IPS DF 19.7 (cell line): Measurements from ENCODE around the gene PABPN1.
"Not testable (repeated sequence)": the region's sequence is repeated elsewhere in the genome, so short reads cannot be mapped to it uniquely, and the experiment has no call there.

ENCODE experiments used
- DNase-seq: peaks from one replicate; pipeline ENCODE4 v3.0.0-alpha.2; 2013; ENCODE audit warnings: low read depth, low spot score

Gene PABPN1

DNA sequence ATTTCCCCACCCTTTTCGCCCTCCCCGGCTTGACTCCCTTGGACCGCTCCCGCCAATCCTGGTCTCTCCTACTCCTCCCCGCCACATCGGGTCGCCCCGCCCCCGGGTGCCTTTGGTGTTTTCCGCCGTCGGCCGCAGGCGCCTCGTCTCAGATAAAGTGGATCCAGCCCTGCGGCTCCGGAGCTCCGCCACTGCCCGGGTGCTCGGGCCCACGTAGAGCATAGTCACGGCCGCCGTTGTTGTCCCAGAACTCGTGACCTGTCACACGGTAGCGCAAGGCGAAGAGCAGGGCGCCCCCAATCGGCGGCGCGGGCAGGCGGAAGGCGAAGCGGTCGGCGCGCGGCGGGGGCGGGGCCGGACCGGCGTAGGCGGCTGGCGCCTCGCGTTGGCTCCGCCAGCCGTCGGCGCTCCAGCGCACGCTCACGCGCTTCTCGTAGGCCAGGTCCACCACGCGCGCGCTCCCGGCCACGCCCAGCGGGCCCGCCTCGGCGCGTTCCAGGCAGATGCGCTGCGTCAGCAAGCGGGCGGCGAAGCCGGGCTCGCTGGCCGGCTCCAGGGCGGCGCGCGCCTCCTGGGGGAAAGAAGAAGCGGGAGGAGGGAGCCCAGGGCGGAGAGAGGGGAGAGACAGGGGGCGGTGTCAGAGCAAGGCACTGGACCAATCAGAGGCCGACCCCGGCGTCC is 19.8 kb upstream of the PABPN1 start:
- peak; percentile 85 for DNase-seq

DNA sequence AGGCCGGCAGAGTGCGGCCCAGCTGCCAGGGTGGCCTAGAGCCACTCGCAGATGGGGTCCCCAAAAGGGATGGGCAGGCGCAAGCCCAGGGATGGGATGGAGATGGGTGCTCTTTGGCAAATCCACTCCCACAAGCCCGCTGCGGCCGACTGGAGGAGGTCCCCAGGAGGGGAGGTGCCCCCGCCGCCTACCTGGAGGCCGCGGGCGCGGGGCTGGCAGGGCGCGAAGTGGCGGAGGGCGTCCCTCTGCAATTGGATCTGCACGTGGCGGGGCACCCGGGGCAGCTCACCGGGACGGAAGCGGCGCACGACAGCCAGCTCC is 19.3 kb upstream of the PABPN1 start:
- no peak for DNase-seq

DNA sequence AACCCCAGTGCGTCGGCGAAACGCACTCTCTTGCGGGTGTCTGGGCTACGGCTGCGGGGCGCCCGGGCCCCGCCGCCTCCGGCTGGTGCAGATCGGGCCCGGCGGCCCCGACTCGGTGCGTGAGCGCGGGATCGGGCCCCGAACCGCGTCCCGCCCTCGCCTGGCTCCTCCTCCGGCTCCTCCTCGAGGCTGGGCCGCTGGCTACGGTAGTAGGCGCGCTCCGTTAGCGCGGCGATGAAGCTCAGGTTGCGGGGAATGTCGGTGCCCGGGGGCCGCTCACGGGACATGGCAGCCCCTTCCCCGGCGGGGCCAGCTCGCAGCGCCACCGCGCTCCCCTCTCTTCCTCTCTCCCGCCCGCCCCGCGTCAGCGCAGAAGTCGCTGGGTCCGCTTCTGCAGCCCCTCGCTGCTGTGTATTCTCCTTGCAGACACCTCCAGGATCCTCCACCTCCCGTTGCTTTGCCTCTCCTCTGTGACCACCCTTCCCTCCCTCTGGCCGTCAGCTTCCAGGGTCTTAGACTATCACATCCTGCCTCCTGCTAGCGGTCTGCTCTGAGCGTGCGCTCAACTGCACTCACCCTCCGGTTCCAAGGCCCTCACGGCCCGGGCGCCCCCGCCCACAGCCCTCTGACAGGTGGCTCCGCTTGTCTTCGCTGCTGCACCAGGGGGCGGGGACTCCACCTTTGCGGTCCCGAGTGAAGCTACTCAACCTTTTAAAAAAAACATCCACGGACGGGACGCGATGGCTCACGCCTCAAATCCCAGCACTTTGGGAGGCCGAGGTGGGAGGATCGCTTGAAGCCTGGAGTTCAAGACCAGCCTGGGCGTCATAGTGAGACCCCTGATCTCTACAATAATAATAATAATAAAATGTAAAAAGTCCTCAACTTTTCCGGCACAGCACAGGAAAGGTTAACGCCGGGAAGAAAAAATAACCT is 18.7 kb upstream of the PABPN1 start, which contains the start of gene PPP1R3E:
Gene PPP1R3E, minus strand, starts transcription at position 570 of the 936 bp plus-strand sequence. Its CDS starts 283 bp downstream, at position 287.
- DNase-seq = no peak

DNA sequence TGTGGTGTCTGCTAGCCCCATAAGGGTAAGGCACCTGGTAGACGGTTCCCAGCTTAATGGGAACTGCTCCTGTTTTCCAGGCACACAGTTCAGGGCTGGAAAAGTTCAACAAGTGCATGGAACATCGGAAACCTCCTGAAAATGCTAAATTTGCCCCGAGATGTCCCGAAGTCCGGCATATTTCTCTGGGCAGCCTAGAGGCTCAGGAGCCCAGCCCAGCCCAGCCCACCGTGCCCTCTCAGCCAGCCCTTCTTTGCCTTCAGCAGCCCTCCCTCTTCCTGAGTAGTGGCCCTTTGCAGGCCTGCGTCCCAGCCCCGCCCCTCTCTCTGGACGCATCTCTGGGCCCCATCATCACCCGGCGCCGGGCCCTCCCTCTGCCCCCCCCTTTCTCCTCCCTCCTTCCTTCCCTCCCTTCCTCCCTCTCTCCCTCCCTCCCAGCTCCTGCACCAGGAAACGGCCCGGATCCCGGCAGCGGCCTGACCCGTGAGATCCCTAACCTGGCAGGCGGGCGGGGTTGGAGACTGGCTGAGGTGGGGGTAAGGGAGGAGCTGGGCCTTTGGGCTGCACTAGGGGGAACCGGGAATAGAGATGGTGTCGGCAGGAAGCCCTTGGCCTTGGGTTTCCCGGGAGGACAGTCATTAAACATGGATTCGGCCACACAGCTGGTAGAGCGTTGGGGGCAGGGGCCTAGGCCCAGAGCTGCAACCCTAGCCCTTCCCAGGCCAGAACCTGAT is 14.7 kb upstream of the PABPN1 start, which contains the start of gene BCL2L2:
Gene BCL2L2, plus strand, starts transcription at position 422 of the 734 bp plus-strand sequence. CDS start 935 bp downstream, outside the sequence.
- no peak for DNase-seq

DNA sequence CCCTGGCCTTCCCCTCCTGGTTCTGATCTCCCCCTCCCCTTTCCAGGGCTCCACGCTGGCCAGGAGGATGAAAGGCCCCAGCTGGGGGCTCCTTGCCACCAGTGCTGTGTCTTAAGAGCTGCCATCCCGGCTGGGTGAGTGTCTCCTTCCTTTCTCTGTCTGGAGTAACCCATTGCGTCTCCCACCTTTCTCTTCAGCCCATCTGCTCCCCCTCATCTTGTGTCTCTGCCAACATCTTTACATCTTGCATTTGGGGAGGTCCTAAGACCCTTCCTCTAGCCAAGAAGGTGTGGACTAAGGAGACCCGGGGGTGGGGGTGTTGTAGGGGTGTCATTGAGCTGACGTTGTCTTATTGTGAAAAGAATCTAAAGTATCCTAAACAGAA is 14.1 kb upstream of the PABPN1 start:
- no peak for DNase-seq

DNA sequence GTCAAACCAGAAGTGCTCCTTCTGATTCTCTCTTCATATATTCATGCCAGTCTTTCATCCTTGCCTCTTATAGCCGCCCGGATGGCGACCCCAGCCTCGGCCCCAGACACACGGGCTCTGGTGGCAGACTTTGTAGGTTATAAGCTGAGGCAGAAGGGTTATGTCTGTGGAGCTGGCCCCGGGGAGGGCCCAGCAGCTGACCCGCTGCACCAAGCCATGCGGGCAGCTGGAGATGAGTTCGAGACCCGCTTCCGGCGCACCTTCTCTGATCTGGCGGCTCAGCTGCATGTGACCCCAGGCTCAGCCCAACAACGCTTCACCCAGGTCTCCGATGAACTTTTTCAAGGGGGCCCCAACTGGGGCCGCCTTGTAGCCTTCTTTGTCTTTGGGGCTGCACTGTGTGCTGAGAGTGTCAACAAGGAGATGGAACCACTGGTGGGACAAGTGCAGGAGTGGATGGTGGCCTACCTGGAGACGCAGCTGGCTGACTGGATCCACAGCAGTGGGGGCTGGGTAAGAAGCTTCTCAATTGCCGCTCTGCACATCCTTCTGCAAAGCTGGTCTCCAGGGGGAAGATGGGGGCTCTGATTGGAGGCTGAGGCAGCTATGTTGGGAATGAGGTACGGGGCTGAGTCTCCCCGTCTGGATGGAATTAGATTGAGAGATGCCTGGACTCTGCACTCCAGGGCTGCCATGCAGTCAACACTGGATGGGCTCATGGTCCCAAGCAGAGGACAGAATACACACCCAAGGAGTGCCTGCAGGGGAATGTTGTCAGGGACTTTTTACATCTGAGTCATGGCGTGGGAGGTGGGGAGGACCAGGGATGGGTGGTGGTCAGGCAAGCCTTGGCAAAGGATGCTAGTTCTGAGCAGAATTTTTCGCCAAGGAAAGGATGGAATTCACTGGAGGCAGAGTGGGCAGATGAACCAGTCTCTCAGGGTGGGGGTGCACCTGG is 13.3 kb upstream of the PABPN1 start:
- DNase-seq = no peak

DNA sequence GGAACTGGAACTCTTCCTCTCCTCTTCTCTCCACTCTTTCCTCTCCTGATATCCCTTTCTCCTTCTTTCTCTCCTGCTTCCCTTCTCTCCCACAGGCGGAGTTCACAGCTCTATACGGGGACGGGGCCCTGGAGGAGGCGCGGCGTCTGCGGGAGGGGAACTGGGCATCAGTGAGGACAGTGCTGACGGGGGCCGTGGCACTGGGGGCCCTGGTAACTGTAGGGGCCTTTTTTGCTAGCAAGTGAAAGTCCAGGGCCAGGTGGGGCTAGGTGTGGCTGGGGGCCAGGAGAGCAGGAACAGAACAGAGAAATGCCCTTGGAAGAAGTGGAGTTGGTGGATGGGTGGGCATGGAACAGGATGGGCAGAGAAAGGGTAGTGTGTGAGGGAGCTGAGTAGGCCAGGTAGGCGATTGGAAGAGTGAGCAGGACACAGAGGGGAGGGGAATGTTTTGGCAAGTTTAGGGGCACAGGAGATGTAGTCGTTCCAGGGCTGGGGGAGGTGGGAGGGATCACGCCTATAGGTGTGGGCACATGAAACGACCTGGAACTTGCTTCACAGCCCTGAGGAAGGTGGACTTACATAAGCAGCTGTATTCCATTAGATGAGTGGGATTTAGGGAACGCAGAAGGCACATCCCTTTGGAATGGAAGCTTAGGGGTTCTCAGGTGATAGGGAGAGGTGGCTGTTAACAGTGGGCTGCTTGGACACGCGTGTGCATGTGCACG is 12.4 kb upstream of the PABPN1 start:
- no peak for DNase-seq

DNA sequence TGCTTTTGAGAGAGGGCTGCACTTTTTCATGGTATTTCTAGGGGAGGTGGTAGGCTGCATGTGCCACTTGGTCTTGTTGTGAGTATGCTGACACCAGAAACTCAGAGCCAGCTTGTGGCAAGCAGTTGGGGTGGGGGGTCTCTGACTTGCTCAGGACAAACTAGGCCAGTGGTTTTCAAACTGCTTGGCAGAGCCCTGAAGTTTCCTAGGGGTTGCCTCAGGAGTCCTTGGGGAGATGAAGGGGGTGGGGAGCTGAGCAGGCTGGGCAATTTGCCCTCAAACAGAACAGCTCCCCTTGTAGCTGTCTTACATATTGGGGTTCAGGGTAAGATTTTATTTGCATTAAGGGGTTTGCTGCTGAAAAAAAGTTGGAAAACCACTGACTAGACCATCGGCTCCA is 10.7 kb upstream of the PABPN1 start:
- DNase-seq = no peak

DNA sequence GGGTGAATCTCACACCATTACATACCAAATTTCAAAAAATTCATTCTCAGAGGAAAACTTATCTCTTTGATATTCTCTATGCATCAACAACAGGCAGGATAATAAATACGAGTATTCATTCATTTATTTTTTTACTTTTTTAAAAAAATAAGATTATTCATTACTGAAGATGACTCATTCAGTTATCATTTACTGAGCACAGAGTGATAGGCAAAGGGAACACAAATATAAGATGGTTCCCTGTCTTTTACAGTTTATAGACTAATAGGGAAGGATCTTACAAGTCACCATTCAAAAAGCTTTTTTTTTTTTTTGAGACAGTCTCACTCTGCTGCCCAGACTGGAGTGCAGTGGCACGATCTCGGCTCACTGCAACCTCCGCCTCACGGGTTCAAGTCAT is 5.0 kb upstream of the PABPN1 start:
- no peak for DNase-seq

DNA sequence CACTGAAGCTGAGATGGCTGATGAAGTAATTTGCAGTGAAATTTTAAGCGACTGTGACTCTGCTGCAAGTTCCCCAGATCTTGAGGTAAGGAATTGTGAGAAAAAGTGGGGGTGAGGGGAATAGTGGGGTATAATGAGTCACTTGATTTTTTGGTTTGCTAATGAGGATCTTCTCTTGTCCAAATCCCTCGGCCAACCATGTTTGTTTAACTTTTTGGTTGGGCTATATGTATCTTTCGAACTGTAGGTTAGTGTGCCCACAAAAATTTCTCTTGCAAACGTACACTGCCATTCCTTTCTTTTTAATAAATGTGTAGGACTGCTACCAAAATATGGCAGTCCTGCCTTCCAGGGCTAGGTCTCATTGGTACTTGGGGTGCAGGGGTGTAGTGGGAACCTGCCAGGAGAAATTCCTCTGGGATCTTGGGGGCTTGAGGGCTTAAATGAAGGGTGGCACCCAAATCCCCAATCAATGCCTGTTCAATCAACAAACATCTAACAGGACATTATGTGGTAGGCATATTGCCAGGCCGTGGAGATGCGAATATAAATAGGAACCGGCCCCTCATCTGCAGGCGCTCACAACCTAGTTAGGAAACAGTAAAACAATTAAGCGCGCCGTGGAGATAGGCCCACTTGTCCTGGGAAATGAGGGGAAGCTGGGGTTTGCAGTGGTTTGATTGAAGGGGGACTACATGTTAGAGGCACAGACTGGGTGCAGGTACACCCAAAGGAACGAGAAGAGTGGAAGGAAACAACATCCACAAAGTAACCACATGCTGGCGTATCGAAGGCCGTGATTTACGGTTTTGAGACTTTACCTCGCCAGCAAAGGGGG is 1.3 kb upstream of the PABPN1 start:
- no peak for DNase-seq

DNA sequence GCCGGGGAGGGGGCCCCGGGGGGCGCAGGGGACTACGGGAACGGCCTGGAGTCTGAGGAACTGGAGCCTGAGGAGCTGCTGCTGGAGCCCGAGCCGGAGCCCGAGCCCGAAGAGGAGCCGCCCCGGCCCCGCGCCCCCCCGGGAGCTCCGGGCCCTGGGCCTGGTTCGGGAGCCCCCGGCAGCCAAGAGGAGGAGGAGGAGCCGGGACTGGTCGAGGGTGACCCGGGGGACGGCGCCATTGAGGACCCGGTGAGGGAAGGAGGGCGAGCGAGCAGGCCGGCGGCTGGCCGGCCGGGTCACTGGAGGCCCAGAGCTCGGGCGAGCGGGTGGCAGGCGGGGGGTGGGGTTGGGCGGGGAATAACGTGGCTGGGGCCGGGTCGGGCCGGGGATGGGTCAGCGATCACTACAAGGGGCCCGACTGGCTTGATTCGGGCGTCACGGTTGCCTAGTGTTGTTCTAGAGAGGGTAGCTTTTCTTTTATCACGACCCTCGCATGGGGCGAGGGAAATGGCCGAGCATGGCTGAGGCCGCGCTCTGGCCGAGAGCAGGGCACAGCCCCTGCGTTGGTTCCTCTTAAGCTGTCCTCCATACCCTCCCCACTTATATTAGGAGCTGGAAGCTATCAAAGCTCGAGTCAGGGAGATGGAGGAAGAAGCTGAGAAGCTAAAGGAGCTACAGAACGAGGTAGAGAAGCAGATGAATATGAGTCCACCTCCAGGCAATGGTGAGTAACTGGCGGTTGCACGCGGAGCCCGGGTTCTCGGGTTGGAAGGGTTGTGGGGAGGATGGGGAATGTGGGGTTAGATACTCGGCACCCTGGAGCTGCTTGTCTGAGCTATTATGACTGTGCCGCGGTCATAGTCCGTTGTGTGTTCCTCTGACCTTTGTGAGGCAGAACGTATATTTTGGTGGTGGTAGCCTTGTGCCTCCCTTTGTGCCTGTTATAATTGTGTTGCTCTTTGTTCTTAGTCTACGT is 603 bp downstream of the PABPN1 start:
- no peak for DNase-seq

DNA sequence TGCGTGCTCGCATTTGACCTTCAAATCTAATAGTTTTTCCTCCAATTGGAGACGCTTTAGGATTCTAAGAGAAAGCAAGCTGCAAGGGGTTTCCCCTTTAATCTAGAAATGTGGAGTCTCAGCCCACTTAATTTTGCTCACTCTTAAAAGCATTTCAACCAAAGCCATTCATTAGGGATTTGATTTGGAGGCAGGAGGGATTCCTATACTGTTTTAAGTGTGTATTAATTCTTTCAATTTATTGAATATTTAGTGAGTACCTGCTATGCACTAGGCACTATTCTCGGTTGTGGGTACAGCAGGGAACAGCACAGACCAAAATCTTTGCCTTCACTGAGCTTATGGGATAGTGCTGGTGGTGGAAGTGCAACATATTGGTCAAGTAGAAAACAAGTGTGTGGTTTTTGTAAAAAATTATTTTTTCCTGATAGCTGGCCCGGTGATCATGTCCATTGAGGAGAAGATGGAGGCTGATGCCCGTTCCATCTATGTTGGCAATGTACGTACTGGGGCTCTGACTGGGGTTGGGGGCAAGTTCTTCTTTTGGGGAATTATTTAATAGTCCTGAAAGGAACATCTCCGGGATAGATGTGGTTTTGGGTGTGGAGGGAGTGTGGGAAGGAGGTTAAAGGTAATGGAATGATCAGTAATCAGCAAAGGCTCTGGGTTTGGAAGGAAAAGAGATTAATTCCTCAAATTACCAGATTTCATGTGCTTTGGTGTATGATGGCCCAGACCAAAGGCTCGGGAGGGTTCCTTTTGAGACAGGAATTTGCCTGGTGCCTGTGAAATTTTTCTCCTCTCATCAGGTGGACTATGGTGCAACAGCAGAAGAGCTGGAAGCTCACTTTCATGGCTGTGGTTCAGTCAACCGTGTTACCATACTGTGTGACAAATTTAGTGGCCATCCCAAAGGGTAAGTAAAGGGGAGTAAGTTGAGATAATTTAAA is 1.6 kb downstream of the PABPN1 start:
- DNase-seq = no peak

DNA sequence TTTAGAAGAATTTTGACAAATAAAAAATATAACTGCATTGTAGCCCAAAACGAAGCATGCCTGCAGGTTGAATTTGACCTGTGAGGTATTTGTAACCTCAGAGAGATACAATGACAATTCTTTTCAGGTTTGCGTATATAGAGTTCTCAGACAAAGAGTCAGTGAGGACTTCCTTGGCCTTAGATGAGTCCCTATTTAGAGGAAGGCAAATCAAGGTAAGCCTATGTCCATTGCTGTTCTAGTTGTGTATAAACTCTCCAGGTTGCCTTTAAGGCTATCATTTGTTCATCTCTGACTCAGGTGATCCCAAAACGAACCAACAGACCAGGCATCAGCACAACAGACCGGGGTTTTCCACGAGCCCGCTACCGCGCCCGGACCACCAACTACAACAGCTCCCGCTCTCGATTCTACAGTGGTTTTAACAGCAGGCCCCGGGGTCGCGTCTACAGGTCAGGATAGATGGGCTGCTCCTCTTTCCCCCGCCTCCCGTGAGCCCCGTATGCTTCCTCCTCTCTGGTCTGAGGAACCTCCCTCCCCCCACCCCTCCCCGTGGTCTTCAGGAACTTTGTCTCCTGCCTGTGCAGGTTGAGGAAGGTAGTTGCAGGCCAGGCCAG is 2.7 kb downstream of the PABPN1 start:
- DNase-seq = no peak

DNA sequence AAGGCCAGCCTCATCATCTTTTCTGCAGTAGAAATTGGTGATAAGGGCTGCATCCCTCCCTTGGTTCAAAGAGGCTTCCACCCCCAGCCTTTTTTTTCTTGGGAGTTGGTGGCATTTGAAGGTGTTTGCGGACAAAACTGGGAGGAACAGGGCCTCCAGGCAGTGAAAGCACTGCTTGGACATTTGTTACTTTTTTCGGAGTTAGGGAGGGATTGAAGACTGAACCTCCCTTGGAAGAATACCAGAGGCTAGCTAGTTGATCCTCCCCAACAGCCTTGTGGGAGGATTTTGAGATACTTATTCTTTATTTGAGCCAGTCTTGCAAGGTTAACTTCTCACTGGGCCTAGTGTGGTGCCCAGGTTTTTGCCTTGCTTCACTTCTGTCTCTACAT is 3.2 kb downstream of the PABPN1 start:
- no peak for DNase-seq

DNA sequence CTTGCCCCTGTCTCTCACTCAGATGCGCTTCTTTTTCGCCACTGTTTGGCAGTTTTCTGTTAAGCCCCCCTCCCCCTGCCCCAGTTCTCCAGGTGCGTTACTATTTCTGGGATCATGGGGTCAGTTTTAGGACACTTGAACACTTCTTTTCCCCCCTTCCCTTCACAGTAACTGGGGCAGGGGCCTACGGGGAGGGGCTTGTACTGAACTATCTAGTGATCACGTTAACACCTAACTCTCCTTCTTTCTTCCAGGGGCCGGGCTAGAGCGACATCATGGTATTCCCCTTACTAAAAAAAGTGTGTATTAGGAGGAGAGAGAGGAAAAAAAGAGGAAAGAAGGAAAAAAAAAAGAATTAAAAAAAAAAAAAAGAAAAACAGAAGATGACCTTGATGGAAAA is 3.7 kb downstream of the PABPN1 start:
- DNase-seq = no peak

DNA sequence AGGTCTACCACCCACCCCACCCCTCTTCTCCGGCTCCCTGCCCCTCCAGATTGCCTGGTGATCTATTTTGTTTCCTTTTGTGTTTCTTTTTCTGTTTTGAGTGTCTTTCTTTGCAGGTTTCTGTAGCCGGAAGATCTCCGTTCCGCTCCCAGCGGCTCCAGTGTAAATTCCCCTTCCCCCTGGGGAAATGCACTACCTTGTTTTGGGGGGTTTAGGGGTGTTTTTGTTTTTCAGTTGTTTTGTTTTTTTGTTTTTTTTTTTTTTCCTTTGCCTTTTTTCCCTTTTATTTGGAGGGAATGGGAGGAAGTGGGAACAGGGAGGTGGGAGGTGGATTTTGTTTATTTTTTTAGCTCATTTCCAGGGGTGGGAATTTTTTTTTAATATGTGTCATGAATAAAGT is 4.5 kb downstream of the PABPN1 start:
- not testable (repeated sequence) for DNase-seq
